WTC11 (cell line): ENCODE measurements around the gene SAP30L.

Experiments
- ERG ChIP-seq: fragments of 250-450 bp; sonication (Bioruptor Pico); IDR thresholded peaks from 2 replicates; pipeline ENCODE4 v1.8.0; 2021; ENCODE audit warnings: mild to moderate bottlenecking
- NR2C2 ChIP-seq: sonication (generic); formaldehyde crosslinking; IDR thresholded peaks from 2 replicates; pipeline ENCODE4 v1.8.0; 2022; ENCODE audit warnings: mild to moderate bottlenecking, missing genetic modification reagents
- ZNF138 ChIP-seq: sonication (generic); formaldehyde crosslinking; conservative IDR thresholded peaks from 2 replicates; pipeline ENCODE4 v1.8.1; 2022; ENCODE audit warnings: mild to moderate bottlenecking, moderate library complexity, missing genetic modification reagents
- TF ChIP-seq, protein P1 (sequence below): fragments of 200-600 bp; IDR thresholded peaks from 2 replicates; pipeline ENCODE4 v1.8.0; 2022; ENCODE audit warnings: antibody characterized with exemption

- TF ChIP-seq, protein P1, sequence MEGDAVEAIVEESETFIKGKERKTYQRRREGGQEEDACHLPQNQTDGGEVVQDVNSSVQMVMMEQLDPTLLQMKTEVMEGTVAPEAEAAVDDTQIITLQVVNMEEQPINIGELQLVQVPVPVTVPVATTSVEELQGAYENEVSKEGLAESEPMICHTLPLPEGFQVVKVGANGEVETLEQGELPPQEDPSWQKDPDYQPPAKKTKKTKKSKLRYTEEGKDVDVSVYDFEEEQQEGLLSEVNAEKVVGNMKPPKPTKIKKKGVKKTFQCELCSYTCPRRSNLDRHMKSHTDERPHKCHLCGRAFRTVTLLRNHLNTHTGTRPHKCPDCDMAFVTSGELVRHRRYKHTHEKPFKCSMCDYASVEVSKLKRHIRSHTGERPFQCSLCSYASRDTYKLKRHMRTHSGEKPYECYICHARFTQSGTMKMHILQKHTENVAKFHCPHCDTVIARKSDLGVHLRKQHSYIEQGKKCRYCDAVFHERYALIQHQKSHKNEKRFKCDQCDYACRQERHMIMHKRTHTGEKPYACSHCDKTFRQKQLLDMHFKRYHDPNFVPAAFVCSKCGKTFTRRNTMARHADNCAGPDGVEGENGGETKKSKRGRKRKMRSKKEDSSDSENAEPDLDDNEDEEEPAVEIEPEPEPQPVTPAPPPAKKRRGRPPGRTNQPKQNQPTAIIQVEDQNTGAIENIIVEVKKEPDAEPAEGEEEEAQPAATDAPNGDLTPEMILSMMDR, result no peak
- TF ChIP-seq NR2C2 (CRISPR knock-in tag) (no peak), ERG (CRISPR knock-in tag) (no peak), ZNF138 (CRISPR knock-in tag) (no peak)
Measured at GRCh38 chr5:154410786-154411185, 35.0 kb upstream of the SAP30L start.
